Fibroblast of the aortic adventitia (primary cell): ENCODE measurements around the gene POU3F4. TPM values are rescaled to one million over a fixed set of nuclear protein-coding genes. Genes with fewer than 3 reads are reported as not detected.

Experiments
- DNase-seq: peaks from one replicate; pipeline ENCODE4 v3.0.0-alpha.2; 2010; ENCODE audit warnings: low read depth
- H3K4me3 ChIP-seq: 2 replicates; pipeline ENCODE4 v1.5.1; 2011; ENCODE audit warnings: low read depth, mild to moderate bottlenecking, control low read depth, low read length, moderate library complexity
- total RNA-seq: library from RNA; depleted of rRNA; stranded (reverse); fragments of >200 nt; gene quantifications from 2 replicates; pipeline ENCODE4 v1.2.3, GENCODE V29; 2012; ENCODE audit warnings: low replicate concordance
- TF ChIP-seq, protein P1 (sequence below): IDR thresholded peaks from 2 replicates; pipeline ENCODE4 v1.5.1; 2011; ENCODE audit warnings: mild to moderate bottlenecking, low read length, control low read depth, inconsistent platforms; ENCODE audit not compliant: insufficient read depth

The POU3F4 gene
- total RNA-seq, 1 donor: not detected

DNA sequence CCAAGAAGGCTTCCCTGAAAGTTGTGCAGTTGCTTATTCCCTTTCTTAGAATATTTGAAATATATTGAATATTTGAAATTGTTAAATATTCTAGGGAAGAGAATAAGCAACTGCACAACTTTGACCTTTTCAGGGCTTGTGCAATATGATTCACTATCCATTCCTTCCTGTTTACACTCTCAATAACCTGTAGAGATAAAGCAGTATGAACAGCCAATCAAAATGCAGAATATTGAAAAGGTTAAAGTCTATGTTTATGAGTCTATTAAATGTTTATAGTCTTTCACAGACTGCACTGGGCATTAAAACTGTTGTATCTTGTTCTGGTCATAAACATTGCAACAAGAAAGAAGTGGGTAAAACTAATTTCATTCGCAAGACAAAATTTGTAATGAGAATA, 13.8 kb downstream of the POU3F4 start:
- TF ChIP-seq, protein P1, sequence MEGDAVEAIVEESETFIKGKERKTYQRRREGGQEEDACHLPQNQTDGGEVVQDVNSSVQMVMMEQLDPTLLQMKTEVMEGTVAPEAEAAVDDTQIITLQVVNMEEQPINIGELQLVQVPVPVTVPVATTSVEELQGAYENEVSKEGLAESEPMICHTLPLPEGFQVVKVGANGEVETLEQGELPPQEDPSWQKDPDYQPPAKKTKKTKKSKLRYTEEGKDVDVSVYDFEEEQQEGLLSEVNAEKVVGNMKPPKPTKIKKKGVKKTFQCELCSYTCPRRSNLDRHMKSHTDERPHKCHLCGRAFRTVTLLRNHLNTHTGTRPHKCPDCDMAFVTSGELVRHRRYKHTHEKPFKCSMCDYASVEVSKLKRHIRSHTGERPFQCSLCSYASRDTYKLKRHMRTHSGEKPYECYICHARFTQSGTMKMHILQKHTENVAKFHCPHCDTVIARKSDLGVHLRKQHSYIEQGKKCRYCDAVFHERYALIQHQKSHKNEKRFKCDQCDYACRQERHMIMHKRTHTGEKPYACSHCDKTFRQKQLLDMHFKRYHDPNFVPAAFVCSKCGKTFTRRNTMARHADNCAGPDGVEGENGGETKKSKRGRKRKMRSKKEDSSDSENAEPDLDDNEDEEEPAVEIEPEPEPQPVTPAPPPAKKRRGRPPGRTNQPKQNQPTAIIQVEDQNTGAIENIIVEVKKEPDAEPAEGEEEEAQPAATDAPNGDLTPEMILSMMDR: no peak

DNA sequence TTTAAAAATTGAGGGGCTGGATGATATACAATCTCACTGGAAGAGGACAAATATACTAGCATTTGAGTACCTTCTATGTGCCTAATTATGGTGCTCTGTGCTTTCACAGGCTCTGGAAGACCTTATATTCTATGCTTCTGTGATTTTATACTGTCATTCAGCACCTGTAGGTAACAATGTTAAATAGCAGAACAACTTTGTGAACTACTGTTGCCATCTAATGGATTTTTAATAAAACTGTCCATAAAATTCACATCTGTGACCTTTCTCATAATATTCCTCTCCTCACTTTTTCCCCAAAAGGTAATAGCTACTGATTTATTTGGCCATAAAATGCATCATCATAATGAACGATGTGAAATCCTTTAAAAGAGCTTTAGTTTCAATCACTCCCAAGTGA, 21.9 kb downstream of the POU3F4 start:
- TF ChIP-seq, protein P1: no peak
- H3K4me3 ChIP-seq: no peak overlapping the region
- no peak for DNase-seq

More for the DNA sequence above, 13.8 kb downstream of the POU3F4 start:
- DNase-seq: no peak
- no peak overlapping the region for H3K4me3 ChIP-seq

DNA sequence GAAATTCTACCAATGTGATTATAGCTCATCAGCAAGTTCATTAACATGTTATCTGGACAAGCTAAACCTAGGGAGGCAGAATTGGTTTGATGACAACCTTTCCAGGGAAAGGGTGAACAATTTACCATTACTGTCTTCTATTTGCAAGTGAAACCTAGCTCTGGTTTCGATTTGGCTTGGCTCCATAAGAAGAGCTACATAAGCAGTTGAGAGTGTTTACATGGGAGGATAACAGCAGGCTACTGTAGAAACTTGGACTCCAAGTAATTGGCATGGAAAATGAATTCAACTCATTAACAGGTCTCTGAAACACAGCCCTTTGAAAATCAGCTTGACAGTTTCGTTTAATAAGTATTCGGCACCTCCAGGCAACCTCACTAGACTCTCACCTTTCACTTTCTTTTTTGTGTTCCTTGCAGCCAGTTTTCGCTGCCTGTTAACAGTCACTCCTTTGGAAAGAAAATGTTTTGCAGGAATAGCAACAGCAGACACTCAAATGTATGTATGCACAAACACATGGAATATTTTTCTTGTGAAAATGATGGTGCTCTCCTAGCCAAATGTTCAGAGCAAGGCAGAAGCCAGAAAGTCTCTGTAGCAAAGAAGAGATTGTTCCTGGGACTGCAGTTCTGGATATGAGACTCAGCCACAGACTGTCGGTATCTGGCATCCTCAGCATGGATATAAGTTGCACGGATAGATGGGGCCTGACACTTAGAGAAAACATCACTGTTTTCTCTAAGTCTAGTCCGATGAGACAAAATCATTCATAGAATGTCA, 27.5 kb downstream of the POU3F4 start:
- TF ChIP-seq, protein P1: no peak
- no peak overlapping the region for H3K4me3 ChIP-seq
- no peak for DNase-seq
